Stimulated activated memory B cell treated with anti-CD40 and anti-IgM and Interleukin-4, amounts not matched to agents 10 μg/mL and 1 μg/mL and 100 μg/mL, for 72 hours (primary cell): Measurements from ENCODE around the gene ANKRD62.

Experiments used
- ATAC-seq: fragments of 150-1000 bp; cut with Tn5 transposase; 2 replicates; pipeline ENCODE4 v1.10.0; 2021
- H3K27ac Mint-ChIP-seq: one replicate; pipeline ENCODE4 v1.8.0; 2022; ENCODE audit warnings: mild to moderate bottlenecking, mixed read lengths
- H3K27me3 Mint-ChIP-seq: one replicate; pipeline ENCODE4 v1.8.0; 2022; ENCODE audit warnings: mixed read lengths
- H3K36me3 Mint-ChIP-seq: one replicate; pipeline ENCODE4 v1.8.0; 2022; ENCODE audit warnings: mixed read lengths
- H3K4me1 Mint-ChIP-seq: one replicate; pipeline ENCODE4 v1.8.0; 2022; ENCODE audit warnings: mixed read lengths
- H3K4me3 Mint-ChIP-seq: one replicate; pipeline ENCODE4 v1.8.0; 2022; ENCODE audit warnings: mild to moderate bottlenecking, moderate library complexity, mixed read lengths
- H3K9me3 Mint-ChIP-seq: one replicate; pipeline ENCODE4 v1.8.0; 2022; ENCODE audit warnings: mixed read lengths

ANKRD62 gene

DNA sequence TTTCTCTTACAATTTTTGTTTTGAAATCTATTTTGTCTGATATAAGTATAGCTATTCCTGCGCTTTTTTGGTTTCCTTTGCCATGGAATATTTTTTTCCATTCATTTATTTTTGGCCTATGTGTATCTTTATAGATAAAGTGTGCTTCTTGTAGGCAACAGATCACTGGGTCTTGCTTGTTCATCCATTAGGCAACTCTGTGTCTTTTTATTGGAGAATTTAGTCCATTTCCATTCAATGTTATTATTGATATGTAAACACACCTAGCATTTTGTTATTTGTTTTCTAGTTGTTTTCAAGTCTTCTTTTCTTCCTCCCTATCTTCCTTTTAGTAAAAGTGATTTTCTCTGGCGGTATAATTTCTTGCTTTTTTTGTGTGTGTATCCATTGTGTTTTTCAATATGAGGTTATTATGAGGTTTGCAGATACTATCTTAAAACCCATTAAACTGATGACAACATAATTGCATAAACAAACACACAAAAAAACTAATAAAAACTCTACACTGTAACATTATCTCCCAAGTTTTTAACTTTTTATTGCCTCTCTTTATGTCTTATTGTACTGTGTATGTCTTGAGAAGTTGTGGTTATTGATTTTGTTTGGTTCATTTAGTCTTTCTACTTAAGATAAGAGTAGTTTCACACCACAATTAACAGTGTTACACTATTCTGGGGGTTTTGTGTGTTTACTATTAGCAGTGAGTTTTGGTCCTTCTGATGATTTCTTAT, 71.6 kb downstream of the ANKRD62 start:
- H3K4me3 Mint-ChIP-seq, result no peak overlapping the region
- no peaks in the 10 kb centered on the region for H3K36me3 Mint-ChIP-seq
- H3K27ac Mint-ChIP-seq, result no peak overlapping the region
- peaks cover 7% of the 10 kb centered on the region for H3K9me3 Mint-ChIP-seq
- H3K27me3 Mint-ChIP-seq, result no peaks in the 10 kb centered on the region
- no peaks in the 10 kb centered on the region for H3K4me1 Mint-ChIP-seq
- no peak for ATAC-seq
